H1 (cell line): Measurements from ENCODE around the gene PKN1. TPM values are rescaled to one million over a fixed set of nuclear protein-coding genes. Genes with fewer than 3 reads are reported as not detected.

Experiments
- CTCF ChIA-PET: fragments of 300-600 bp; sonication (Branson Sonifier 250); formaldehyde crosslinking; loops from one replicate; lab custom pipeline; 2021; ENCODE audit not compliant: partially characterized antibody; lab: Charles Lee
- POLR2A ChIA-PET: fragments of 300-600 bp; sonication (Branson Sonifier 250); formaldehyde crosslinking; loops from one replicate; lab custom pipeline; 2021; ENCODE audit warnings: inconsistent platforms; ENCODE audit not compliant: partially characterized antibody; lab: Charles Lee
- DNase-seq, 2 experiments: peaks; one replicate each; pipeline versions ENCODE4 v3.0.0 to v3.0.0-alpha.2; 2010 to 2022; ENCODE audit warnings: low spot score in 2 of 2, low read depth in 1 of 2, mixed read lengths in 1 of 2
- FAIRE-seq: peaks from 2 replicates; lab custom pipeline; 2011; peaks lifted over from hg19 to GRCh38; lab: Jason Lieb, UNC
- H2AFZ ChIP-seq: 2 replicates; pipeline ENCODE4 v1.8.1; 2012; ENCODE audit warnings: low read length, inconsistent platforms
- H2AK5ac ChIP-seq: 2 replicates; pipeline ENCODE4 v1.6.1; 2013; ENCODE audit warnings: low read depth, low read length
- H2BK120ac ChIP-seq: replicated peaks from 2 replicates; pipeline ENCODE3; 2013; ENCODE audit warnings: low read depth, low read length, inconsistent platforms
- H2BK12ac ChIP-seq: 2 replicates; pipeline ENCODE4 v1.6.1; 2013; ENCODE audit warnings: low read depth, low read length
- H2BK15ac ChIP-seq: 2 replicates; pipeline ENCODE4 v1.6.1; 2013; ENCODE audit warnings: low read length
- H2BK20ac ChIP-seq: 2 replicates; pipeline ENCODE4 v1.6.1; 2013; ENCODE audit warnings: low read length
- H2BK5ac ChIP-seq: 2 replicates; pipeline ENCODE4 v1.6.1; 2013; ENCODE audit warnings: low read depth, low read length
- H3K14ac ChIP-seq: 2 replicates; pipeline ENCODE4 v1.6.1; 2013; ENCODE audit warnings: inconsistent platforms; ENCODE audit not compliant: insufficient read length
- H3K18ac ChIP-seq: 2 replicates; pipeline ENCODE4 v1.6.1; 2013; ENCODE audit warnings: low read length; ENCODE audit errors: extremely low read depth
- H3K23ac ChIP-seq: 2 replicates; pipeline ENCODE4 v1.6.1; 2013; ENCODE audit warnings: inconsistent platforms; ENCODE audit not compliant: insufficient read length
- H3K23me2 ChIP-seq: 2 replicates; pipeline ENCODE4 v1.6.1; 2013; ENCODE audit warnings: low read depth, low read length
- H3K27ac ChIP-seq: 2 replicates; pipeline ENCODE4 v1.6.1; 2011; ENCODE audit warnings: low read depth, low read length, inconsistent platforms
- H3K27me3 ChIP-seq, 4 experiments: replicated peaks in 1 of 4; 1 replicate in 1 of 4; 2 replicates in 3 of 4; pipeline versions ENCODE4 v1.6.1 to v1.8.1; 2011 to 2013; ENCODE audit warnings: low read length in 3 of 4, mild to moderate bottlenecking in 3 of 4, inconsistent platforms in 2 of 4, mixed read lengths in 2 of 4, moderate library complexity in 1 of 4; ENCODE audit not compliant: control insufficient read depth in 3 of 4, insufficient read depth in 3 of 4; ENCODE audit errors: extremely low read depth in 1 of 4
- H3K36me3 ChIP-seq, 4 experiments: 2 replicates each; pipeline versions ENCODE4 v1.6.1 to v1.8.1; 2011 to 2013; ENCODE audit warnings: mild to moderate bottlenecking in 4 of 4, low read length in 3 of 4, moderate library complexity in 2 of 4, control low read depth in 1 of 4, inconsistent platforms in 1 of 4; ENCODE audit not compliant: insufficient read depth in 4 of 4, control insufficient read depth in 2 of 4
- H3K4ac ChIP-seq: replicated peaks from 2 replicates; pipeline ENCODE3; 2013; ENCODE audit warnings: low read length, low read depth, mixed read lengths, inconsistent platforms; ENCODE audit not compliant: insufficient read length
- H3K4me1 ChIP-seq, 4 experiments: replicated peaks in 1 of 4; 1 replicate in 1 of 4; 2 replicates in 3 of 4; pipeline versions ENCODE4 v1.6.1 to v1.8.1; 2011 to 2013; ENCODE audit warnings: low read length in 3 of 4, inconsistent platforms in 2 of 4, mixed read lengths in 1 of 4; ENCODE audit not compliant: insufficient read depth in 4 of 4, control insufficient read depth in 3 of 4
- H3K4me2 ChIP-seq, 2 experiments: 2 replicates each; pipeline versions ENCODE4 v1.6.1 to v1.8.1; 2011 to 2013; ENCODE audit warnings: low read depth in 2 of 2, low read length in 2 of 2, control low read depth in 1 of 2, inconsistent platforms in 1 of 2, mild to moderate bottlenecking in 1 of 2; ENCODE audit not compliant: insufficient read depth in 1 of 2
- H3K4me3 ChIP-seq, 4 experiments: fragments of 200-600, 300-600 bp in 1 of 4; sonication (generic), shearing (Covaris generic), sonication (Bioruptor Twin) in 1 of 4; 2 replicates each; pipeline versions ENCODE4 v1.5.1 to v1.8.1; 2011 to 2016; ENCODE audit warnings: low read length in 4 of 4, low read depth in 3 of 4, control low read depth in 2 of 4, inconsistent platforms in 2 of 4, mild to moderate bottlenecking in 2 of 4, mixed read lengths in 1 of 4, moderate library complexity in 1 of 4; ENCODE audit not compliant: insufficient read depth in 2 of 4; ENCODE audit errors: extremely low read depth in 1 of 4
- H3K56ac ChIP-seq: replicated peaks from 2 replicates; pipeline ENCODE3; 2013; ENCODE audit warnings: low read depth, mild to moderate bottlenecking, mixed read lengths, low read length, inconsistent platforms; ENCODE audit not compliant: insufficient read length
- H3K79me1 ChIP-seq: 2 replicates; pipeline ENCODE4 v1.6.1; 2013; ENCODE audit warnings: low read depth, low read length, control low read depth
- H3K79me2 ChIP-seq, 2 experiments: 2 replicates each; pipeline versions ENCODE4 v1.6.1 to v1.8.1; 2012 to 2013; ENCODE audit warnings: low read length in 2 of 2, mild to moderate bottlenecking in 2 of 2, inconsistent platforms in 1 of 2; ENCODE audit not compliant: insufficient read depth in 2 of 2, control insufficient read depth in 1 of 2
- H3K9ac ChIP-seq, 4 experiments: replicated peaks in 1 of 4; 1 replicate in 1 of 4; 2 replicates in 3 of 4; pipeline versions ENCODE4 v1.6.1 to v1.8.1; 2011 to 2013; ENCODE audit warnings: low read depth in 3 of 4, low read length in 3 of 4, control low read depth in 2 of 4, mild to moderate bottlenecking in 2 of 4, moderate library complexity in 2 of 4, inconsistent platforms in 1 of 4; ENCODE audit errors: extremely low read depth in 1 of 4
- H3K9me3 ChIP-seq, 2 experiments: 2 replicates each; pipeline versions ENCODE4 v1.6.1 to v1.8.1; 2012 to 2013; ENCODE audit warnings: mild to moderate bottlenecking in 2 of 2, moderate library complexity in 2 of 2, control low read depth in 1 of 2, inconsistent platforms in 1 of 2, low read depth in 1 of 2, low read length in 1 of 2, mixed read lengths in 1 of 2; ENCODE audit not compliant: insufficient read depth in 2 of 2
- H4K20me1 ChIP-seq, 2 experiments: replicated peaks in 1 of 2; 2 replicates each; pipeline versions ENCODE3 to v1.8.1; 2011 to 2013; ENCODE audit warnings: inconsistent platforms in 2 of 2, low read length in 2 of 2, mild to moderate bottlenecking in 1 of 2; ENCODE audit not compliant: insufficient read depth in 2 of 2, control insufficient read depth in 1 of 2
- H4K5ac ChIP-seq: 2 replicates; pipeline ENCODE4 v1.6.1; 2013; ENCODE audit warnings: low read length, low read depth, mixed read lengths, inconsistent platforms; ENCODE audit not compliant: insufficient read length
- H4K8ac ChIP-seq: 2 replicates; pipeline ENCODE4 v1.8.0; 2013; ENCODE audit warnings: mild to moderate bottlenecking, moderate library complexity, low read length, inconsistent platforms; ENCODE audit not compliant: insufficient read depth; ENCODE audit errors: extremely low read depth
- H4K91ac ChIP-seq: replicated peaks from 2 replicates; pipeline ENCODE3; 2013; ENCODE audit warnings: low read length, mixed read lengths, inconsistent platforms; ENCODE audit not compliant: insufficient read length
- CHD1 ChIP-seq: IDR thresholded peaks from 2 replicates; pipeline ENCODE4 v1.6.1; 2012; ENCODE audit warnings: low read depth, low read length, improper control_type of control experiment
- RBBP5 ChIP-seq: IDR thresholded peaks from 2 replicates; pipeline ENCODE4 v1.7.1; 2012; ENCODE audit warnings: low read depth, mild to moderate bottlenecking, inconsistent platforms, low read length, moderate library complexity, borderline replicate concordance
- WGBS, 2 experiments: shearing (Covaris generic) in 1 of 2; methylation state at CpG; one replicate each; pipeline versions ENCODE4 v1.1.6 to v1.1.7; 2013 to 2015; ENCODE audit warnings: low lambda C conversion rate in 2 of 2, mixed read lengths in 2 of 2, inconsistent platforms in 1 of 2, low coverage in 1 of 2, missing lambda C conversion rate in 1 of 2; ENCODE audit not compliant: insufficient replicate concordance in 2 of 2, insufficient coverage in 1 of 2, insufficient read length in 1 of 2; ENCODE audit errors: extremely low coverage in 1 of 2, missing lambda C conversion rate in 1 of 2; 5-methylcytosine and 5-hydroxymethylcytosine counted together
- polyA plus RNA-seq, 7 experiments: library from polyadenylated mRNA; depleted of rRNA in 3 of 7; stranded (reverse) in 5 of 7; unstranded in 2 of 7; fragments of >200 nt in 5 of 7; fragments of 200-250 nt in 2 of 7; gene quantifications; 1 replicate in 5 of 7; 2 replicates in 1 of 7; 4 replicates in 1 of 7; pipeline versions ENCODE4 v1.2.1 to v1.2.3, GENCODE V29; 2011 to 2013; ENCODE audit warnings: missing spikeins in 2 of 7, mixed read lengths in 2 of 7
- total RNA-seq: library from RNA; stranded (reverse); fragmentation: NEBNext Ultra II Directional; extraction: Animal tissue kit (Norgen Biotek cat#: 25700); gene quantifications from 2 replicates; pipeline ENCODE4 v1.2.1, GENCODE V29; 2021

PKN1 gene
- total and polyA plus RNA-seq, 2 of the 8 experiments (the other 6 are each of a cell fraction or from before 2014, with no cell fraction given): 65.2 to 162 TPM

- peaks cover 7 to 31% (median 10%) of the 10 kb centered on the region in 4 experiments; a peak in 6 of 8 replicates for H3K36me3 ChIP-seq
- no peak overlapping the region for H3K18ac ChIP-seq
- peaks cover 1 to 2% of the 10 kb centered on the region in 2 experiments for H4K20me1 ChIP-seq
- H2BK15ac ChIP-seq: no peak overlapping the region
- no peak overlapping the region for H2AK5ac ChIP-seq
- H3K4me1 ChIP-seq: no peaks in the 10 kb centered on the region
- no peak overlapping the region for H4K5ac ChIP-seq
- H4K8ac ChIP-seq: no peak overlapping the region
- no peak for TF ChIP-seq RBBP5
- TF ChIP-seq CHD1: no peak
- H3K27ac ChIP-seq: no peak overlapping the region
- CTCF ChIA-PET: interaction anchor here (1.6 to 1.7 kb wide), 2 partner anchors 12 to 14 kb away, joined by 3 to 4 read pairs; partner anchors contain the start of gene PTGER1
- no peak overlapping the region for H2BK120ac ChIP-seq
- H3K14ac ChIP-seq: no peak overlapping the region
- no peaks in the 10 kb centered on the region for H3K9me3 ChIP-seq
- H3K79me1 ChIP-seq: no peaks in the 10 kb centered on the region
- POLR2A ChIA-PET: interaction anchor here (0.8 kb wide), 1 partner anchor 10 kb away, joined by 4 read pairs; no protein-coding TSS in a partner anchor
- DNase-seq (no peak), FAIRE-seq (no peak)
- no peak overlapping the region for H2BK12ac ChIP-seq
- no peak overlapping the region for H3K4me3 ChIP-seq
- no peak overlapping the region for H2BK20ac ChIP-seq
- 93 to 100% methylated on average over 1 to 2 of the region's 2 CpGs for WGBS, 2 experiments
- H3K23me2 ChIP-seq: no peaks in the 10 kb centered on the region
- no peak overlapping the region for H3K4me2 ChIP-seq
- H4K91ac ChIP-seq: no peak overlapping the region
- H2BK5ac ChIP-seq: no peak overlapping the region
- no peaks in the 10 kb centered on the region for H3K27me3 ChIP-seq
- H3K4ac ChIP-seq: no peak overlapping the region
- H3K79me2 ChIP-seq: no peaks in the 10 kb centered on the region
- no peak overlapping the region for H3K56ac ChIP-seq
- H2AFZ ChIP-seq: no peak overlapping the region
- no peak overlapping the region for H3K23ac ChIP-seq
- no peak overlapping the region for H3K9ac ChIP-seq
These were observed 27.8 kb downstream of the PKN1 start for GRCh38 chr19:14460935-14461334.
